C4-2B (cell line): ENCODE results near the gene MRPL3.

ENCODE experiments used
- ZFX ChIP-seq: fragments of 450-650 bp; IDR thresholded peaks from 2 replicates; pipeline ENCODE4 v1.6.1; 2017
- TF ChIP-seq, protein P1 (sequence below): fragments of 450-650 bp; conservative IDR thresholded peaks from 2 replicates; pipeline ENCODE4 v1.5.1; 2017; ENCODE audit warnings: mild to moderate bottlenecking

DNA sequence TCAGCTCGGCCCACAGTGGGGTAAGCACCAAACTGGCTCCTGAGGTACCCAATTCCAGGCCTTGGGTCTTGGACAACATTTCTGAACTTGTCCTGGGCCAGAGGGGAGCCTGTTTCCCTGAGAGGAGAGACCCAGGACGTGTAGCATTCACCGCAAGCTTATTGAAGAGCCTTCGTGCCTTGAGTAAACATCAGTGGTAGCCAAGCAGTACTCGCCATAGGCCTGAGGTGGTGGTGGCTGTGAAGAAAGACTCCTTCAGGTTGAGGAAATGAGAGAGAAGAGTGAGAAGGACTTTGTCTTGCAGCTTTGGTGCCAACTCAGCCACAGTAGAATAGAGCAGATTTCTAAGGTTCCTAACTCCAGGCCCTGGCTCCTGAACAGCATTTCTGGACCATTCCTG lies 71.0 kb downstream of the MRPL3 start:
- TF ChIP-seq, protein P1, sequence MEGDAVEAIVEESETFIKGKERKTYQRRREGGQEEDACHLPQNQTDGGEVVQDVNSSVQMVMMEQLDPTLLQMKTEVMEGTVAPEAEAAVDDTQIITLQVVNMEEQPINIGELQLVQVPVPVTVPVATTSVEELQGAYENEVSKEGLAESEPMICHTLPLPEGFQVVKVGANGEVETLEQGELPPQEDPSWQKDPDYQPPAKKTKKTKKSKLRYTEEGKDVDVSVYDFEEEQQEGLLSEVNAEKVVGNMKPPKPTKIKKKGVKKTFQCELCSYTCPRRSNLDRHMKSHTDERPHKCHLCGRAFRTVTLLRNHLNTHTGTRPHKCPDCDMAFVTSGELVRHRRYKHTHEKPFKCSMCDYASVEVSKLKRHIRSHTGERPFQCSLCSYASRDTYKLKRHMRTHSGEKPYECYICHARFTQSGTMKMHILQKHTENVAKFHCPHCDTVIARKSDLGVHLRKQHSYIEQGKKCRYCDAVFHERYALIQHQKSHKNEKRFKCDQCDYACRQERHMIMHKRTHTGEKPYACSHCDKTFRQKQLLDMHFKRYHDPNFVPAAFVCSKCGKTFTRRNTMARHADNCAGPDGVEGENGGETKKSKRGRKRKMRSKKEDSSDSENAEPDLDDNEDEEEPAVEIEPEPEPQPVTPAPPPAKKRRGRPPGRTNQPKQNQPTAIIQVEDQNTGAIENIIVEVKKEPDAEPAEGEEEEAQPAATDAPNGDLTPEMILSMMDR: no peak
- TF ChIP-seq ZFX: no peak
